NCI-H2107 treated with DMSO at 0.1 percent for 48 hours (cell line): ENCODE results near the gene PTGFR.

Experiments
- DNase-seq: peaks from one replicate; lab custom pipeline; 2025; ENCODE audit not compliant: unreplicated experiment; lab: John Stamatoyannopoulos, UW

PTGFR gene

GRCh38 chr1:78587211-78587610 is 96.4 kb downstream of the PTGFR start:
- no peak for DNase-seq
